ENCODE measurements around the gene VWF. TPM values are rescaled to one million over a fixed set of nuclear protein-coding genes. Genes with fewer than 3 reads are reported as not detected.

The VWF gene
- total RNA-seq, 1 donor: 0.72 TPM

DNA sequence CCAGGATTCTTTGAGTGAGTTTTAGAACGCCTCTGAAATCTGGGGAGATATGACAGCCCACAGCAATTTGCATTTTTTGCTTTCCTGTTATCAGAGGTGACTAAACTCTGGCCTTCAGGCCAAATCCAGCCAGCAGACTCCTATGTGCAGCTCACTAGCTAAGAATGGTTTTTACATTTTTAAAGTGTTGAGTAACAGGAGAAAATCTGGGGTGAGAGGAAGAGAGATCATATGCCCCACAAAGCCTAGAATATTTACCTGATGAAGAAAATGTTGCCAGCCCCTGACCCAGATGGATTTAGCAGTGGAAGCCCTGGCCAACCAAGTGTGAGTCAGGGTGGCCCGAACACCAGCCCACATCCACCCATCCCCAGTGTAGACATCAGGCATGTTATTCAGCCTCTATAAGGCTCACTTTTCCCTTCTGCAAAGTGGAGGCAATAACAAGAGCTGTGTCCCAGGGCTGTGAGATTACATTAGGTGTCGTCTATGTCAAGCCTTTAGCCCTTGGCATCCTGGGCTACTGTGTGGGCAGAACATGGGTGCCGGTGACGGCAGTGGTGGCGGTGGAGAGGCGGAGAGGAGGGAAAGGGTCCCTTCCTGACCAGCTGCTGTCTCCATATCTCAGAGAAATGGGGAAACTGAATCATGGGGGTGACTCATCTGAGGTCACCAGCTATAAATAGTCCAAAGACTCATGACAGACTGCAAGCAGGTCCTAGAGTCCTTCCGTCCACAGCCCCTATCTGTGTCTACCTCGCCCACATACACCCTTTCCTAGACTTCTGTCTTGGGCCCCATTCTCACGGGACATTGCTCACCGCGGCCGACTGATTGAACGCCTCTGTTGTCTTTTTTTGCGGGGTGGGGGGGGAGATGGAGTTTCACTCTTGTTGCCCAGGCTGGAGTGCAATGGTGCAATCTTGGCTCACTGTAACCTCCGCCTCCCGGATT, 43.1 kb upstream of the VWF start:
- Histone ChIP-seq H3K4me1 (ENCODE audit: insufficient read depth, low read length) (peaks cover 23% of the 10 kb centered on the region), H4K20me1 (ENCODE audit: insufficient read depth, low read length) (no peaks in the 10 kb centered on the region), H3K4me2 (ENCODE audit: insufficient read depth, low read length) (peak overlapping the region; percentile 77), H2AFZ (ENCODE audit: low read length) (peak overlapping the region; percentile 49), H3K27me3 (ENCODE audit: insufficient read depth, low read length) (no peaks in the 10 kb centered on the region), H3K9me3 (ENCODE audit: low read depth, low read length) (no peaks in the 10 kb centered on the region), H3K79me2 (ENCODE audit: insufficient read depth, low read length) (no peaks in the 10 kb centered on the region), H3K27ac (ENCODE audit: low read depth, low read length) (peak overlapping the region; percentile 99), H3K36me3 (ENCODE audit: insufficient read depth, low read length) (no peaks in the 10 kb centered on the region), H3K4me3 (ENCODE audit: insufficient read depth, low read length) (peak overlapping the region; percentile 44)
- TF ChIP-seq CTCF (IDR thresholded peaks at IDR 0.05; ENCODE audit: extremely low read depth, low read depth, low read length): no peak
- DNase-seq (ENCODE audit: insufficient read length, low spot score, missing footprints): peak; percentile 95

- TF ChIP-seq CTCF (IDR thresholded peaks at IDR 0.05; ENCODE audit: extremely low read depth, low read depth, low read length): no peak
- Histone ChIP-seq H2AFZ (ENCODE audit: low read length) (peak overlapping the region; percentile 37), H3K27ac (ENCODE audit: low read depth, low read length) (peak overlapping the region; percentile 99), H3K27me3 (ENCODE audit: insufficient read depth, low read length) (no peaks in the 10 kb centered on the region), H3K4me2 (ENCODE audit: insufficient read depth, low read length) (peak overlapping the region; percentile 77), H3K36me3 (ENCODE audit: insufficient read depth, low read length) (no peaks in the 10 kb centered on the region), H4K20me1 (ENCODE audit: insufficient read depth, low read length) (no peaks in the 10 kb centered on the region), H3K4me1 (ENCODE audit: insufficient read depth, low read length) (peaks cover 23% of the 10 kb centered on the region), H3K4me3 (ENCODE audit: insufficient read depth, low read length) (peak overlapping the region; percentile 8), H3K9me3 (ENCODE audit: low read depth, low read length) (no peaks in the 10 kb centered on the region), H3K79me2 (ENCODE audit: insufficient read depth, low read length) (no peaks in the 10 kb centered on the region)
- no peak for DNase-seq (ENCODE audit: insufficient read length, low spot score, missing footprints)
Observed at GRCh38 chr12:6166808-6167207, 42.3 kb upstream of the VWF start.

GRCh38 chr12:6165395-6165794, 40.9 kb upstream of the VWF start:
- no peak overlapping the region for H3K4me2 ChIP-seq (ENCODE audit: insufficient read depth, low read length)
- no peak overlapping the region for H3K27ac ChIP-seq (ENCODE audit: low read depth, low read length)
- no peaks in the 10 kb centered on the region for H4K20me1 ChIP-seq (ENCODE audit: insufficient read depth, low read length)
- DNase-seq (ENCODE audit: insufficient read length, low spot score, missing footprints): no peak
- peaks cover 27% of the 10 kb centered on the region for H3K4me1 ChIP-seq (ENCODE audit: insufficient read depth, low read length)
- H3K9me3 ChIP-seq (ENCODE audit: low read depth, low read length): no peaks in the 10 kb centered on the region
- TF ChIP-seq CTCF (IDR thresholded peaks at IDR 0.05; ENCODE audit: extremely low read depth, low read depth, low read length): no peak
- no peaks in the 10 kb centered on the region for H3K36me3 ChIP-seq (ENCODE audit: insufficient read depth, low read length)
- no peaks in the 10 kb centered on the region for H3K79me2 ChIP-seq (ENCODE audit: insufficient read depth, low read length)
- H3K4me3 ChIP-seq (ENCODE audit: insufficient read depth, low read length): no peak overlapping the region
- no peak overlapping the region for H2AFZ ChIP-seq (ENCODE audit: low read length)
- H3K27me3 ChIP-seq (ENCODE audit: insufficient read depth, low read length): no peaks in the 10 kb centered on the region

GRCh38 chr12:6163416-6164060, 39.1 kb upstream of the VWF start:
- no peak overlapping the region for H3K4me2 ChIP-seq (ENCODE audit: insufficient read depth, low read length)
- no peaks in the 10 kb centered on the region for H4K20me1 ChIP-seq (ENCODE audit: insufficient read depth, low read length)
- no peak for DNase-seq (ENCODE audit: insufficient read length, low spot score, missing footprints)
- no peak for TF ChIP-seq CTCF (IDR thresholded peaks at IDR 0.05; ENCODE audit: extremely low read depth, low read depth, low read length)
- H3K36me3 ChIP-seq (ENCODE audit: insufficient read depth, low read length): no peaks in the 10 kb centered on the region
- no peak overlapping the region for H3K4me3 ChIP-seq (ENCODE audit: insufficient read depth, low read length)
- H3K4me1 ChIP-seq (ENCODE audit: insufficient read depth, low read length): peaks cover 24% of the 10 kb centered on the region
- no peaks in the 10 kb centered on the region for H3K79me2 ChIP-seq (ENCODE audit: insufficient read depth, low read length)
- H3K9me3 ChIP-seq (ENCODE audit: low read depth, low read length): no peaks in the 10 kb centered on the region
- no peak overlapping the region for H2AFZ ChIP-seq (ENCODE audit: low read length)
- H3K27me3 ChIP-seq (ENCODE audit: insufficient read depth, low read length): no peaks in the 10 kb centered on the region
- no peak overlapping the region for H3K27ac ChIP-seq (ENCODE audit: low read depth, low read length)

Data from osteoblast (primary cell).